Ascending aorta (tissue), 2 donors: Measurements from ENCODE around the gene FRAS1. TPM values are rescaled to one million over a fixed set of nuclear protein-coding genes. Genes with fewer than 3 reads are reported as not detected.
"Not testable (repeated sequence)": the region's sequence is repeated elsewhere in the genome, so short reads cannot be mapped to it uniquely, and the experiment has no call there.

Experiments used
- DNase-seq, 2 donors: peaks; one replicate each; pipeline ENCODE4 v3.0.0-alpha.2; 2019; ENCODE audit warnings: low spot score in 2 of 2
- H3K27ac ChIP-seq, 2 donors: fragments of 200-600 bp; sonication (generic); one replicate each; pipeline ENCODE4 v1.5.1; 2016 to 2017; ENCODE audit warnings: mild to moderate bottlenecking in 1 of 2
- H3K27me3 ChIP-seq: fragments of 200-600 bp; sonication (generic); one replicate; pipeline ENCODE4 v1.5.1; 2017
- H3K36me3 ChIP-seq, 2 donors: fragments of 200-600 bp; sonication (generic); one replicate each; pipeline ENCODE4 v1.5.1; 2016
- H3K4me1 ChIP-seq, 2 donors: fragments of 200-600 bp; sonication (generic); one replicate each; pipeline ENCODE4 v1.5.1; 2016 to 2017; ENCODE audit warnings: mild to moderate bottlenecking in 1 of 2
- H3K4me3 ChIP-seq, 2 donors: fragments of 200-600 bp; sonication (generic); one replicate each; pipeline ENCODE4 v1.5.1; 2016 to 2017; ENCODE audit warnings: mild to moderate bottlenecking in 1 of 2
- H3K9me3 ChIP-seq, 2 donors: fragments of 200-600 bp; sonication (generic); one replicate each; pipeline ENCODE4 v1.5.1; 2016
- intact Hi-C: fragments of 100-400 bp; cut with DNase I; formaldehyde crosslinking; loops from one replicate; pipeline ENCODE4 v1.15.1; 2023
- total RNA-seq: library from RNA; depleted of rRNA; stranded (reverse); fragments of >200 nt; gene quantifications from one replicate; pipeline ENCODE4 v1.1.0, GENCODE V29; 2016
- TF ChIP-seq, protein P1 (sequence below), 3 experiments: fragments of 200-600 bp in 2 of 3; fragments of 450-650 bp in 1 of 3; sonication (generic) in 2 of 3; IDR thresholded peaks; one replicate each; pipeline ENCODE4 v1.5.1; 2016 to 2019; ENCODE audit warnings: antibody characterized with exemption in 3 of 3, mild to moderate bottlenecking in 1 of 3, moderate library complexity in 1 of 3

Gene FRAS1
- total RNA-seq, 1 donor from 2014 or later: 0.75 TPM

DNA sequence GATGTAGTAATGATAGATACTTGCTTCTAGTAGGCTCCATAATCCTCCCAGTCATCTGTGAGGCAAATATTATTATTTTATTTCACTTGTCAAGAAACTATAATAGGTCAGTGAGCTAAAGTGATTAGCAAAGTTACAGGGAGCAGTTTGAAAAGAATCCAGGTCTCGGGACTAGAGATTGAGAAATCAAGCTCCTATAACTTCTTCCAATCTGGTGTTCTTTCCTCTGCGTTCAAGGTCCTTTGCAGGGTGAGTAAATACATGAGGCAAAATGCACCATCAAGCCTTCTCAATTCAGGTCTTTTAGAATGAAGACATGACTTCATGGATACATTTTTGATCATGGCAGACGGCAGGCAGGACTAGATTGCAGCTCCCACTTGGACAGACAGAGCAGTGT, 150.4 kb downstream of the FRAS1 start:
- H3K4me1 ChIP-seq: no peaks in the 10 kb centered on the region
- H3K9me3 ChIP-seq: no peaks in the 10 kb centered on the region
- H3K36me3 ChIP-seq: no peaks in the 10 kb centered on the region
- H3K27me3 ChIP-seq: no peaks in the 10 kb centered on the region
- no peak for DNase-seq
- H3K4me3 ChIP-seq: no peak overlapping the region
- intact Hi-C loops: no loop called here
- no peak overlapping the region for H3K27ac ChIP-seq
- TF ChIP-seq, protein P1, sequence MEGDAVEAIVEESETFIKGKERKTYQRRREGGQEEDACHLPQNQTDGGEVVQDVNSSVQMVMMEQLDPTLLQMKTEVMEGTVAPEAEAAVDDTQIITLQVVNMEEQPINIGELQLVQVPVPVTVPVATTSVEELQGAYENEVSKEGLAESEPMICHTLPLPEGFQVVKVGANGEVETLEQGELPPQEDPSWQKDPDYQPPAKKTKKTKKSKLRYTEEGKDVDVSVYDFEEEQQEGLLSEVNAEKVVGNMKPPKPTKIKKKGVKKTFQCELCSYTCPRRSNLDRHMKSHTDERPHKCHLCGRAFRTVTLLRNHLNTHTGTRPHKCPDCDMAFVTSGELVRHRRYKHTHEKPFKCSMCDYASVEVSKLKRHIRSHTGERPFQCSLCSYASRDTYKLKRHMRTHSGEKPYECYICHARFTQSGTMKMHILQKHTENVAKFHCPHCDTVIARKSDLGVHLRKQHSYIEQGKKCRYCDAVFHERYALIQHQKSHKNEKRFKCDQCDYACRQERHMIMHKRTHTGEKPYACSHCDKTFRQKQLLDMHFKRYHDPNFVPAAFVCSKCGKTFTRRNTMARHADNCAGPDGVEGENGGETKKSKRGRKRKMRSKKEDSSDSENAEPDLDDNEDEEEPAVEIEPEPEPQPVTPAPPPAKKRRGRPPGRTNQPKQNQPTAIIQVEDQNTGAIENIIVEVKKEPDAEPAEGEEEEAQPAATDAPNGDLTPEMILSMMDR (IDR thresholded peaks at IDR 0.05): no peak

GRCh38 chr4:78207951-78208350, 150.8 kb downstream of the FRAS1 start:
- TF ChIP-seq, protein P1 (IDR thresholded peaks at IDR 0.05): no peak
- no peaks in the 10 kb centered on the region for H3K4me1 ChIP-seq
- DNase-seq: no peak
- intact Hi-C loops: no loop called here
- no peak overlapping the region for H3K4me3 ChIP-seq
- H3K36me3 ChIP-seq: no peaks in the 10 kb centered on the region
- H3K27me3 ChIP-seq: no peaks in the 10 kb centered on the region
- no peaks in the 10 kb centered on the region for H3K9me3 ChIP-seq
- no peak overlapping the region for H3K27ac ChIP-seq

GRCh38 chr4:78208896-78209295, 151.8 kb downstream of the FRAS1 start:
- intact Hi-C loops, H3K4me1 ChIP-seq, H3K27ac ChIP-seq, H3K4me3 ChIP-seq, H3K27me3 ChIP-seq, DNase-seq, H3K9me3 ChIP-seq, H3K36me3 ChIP-seq: not testable (repeated sequence)

DNA sequence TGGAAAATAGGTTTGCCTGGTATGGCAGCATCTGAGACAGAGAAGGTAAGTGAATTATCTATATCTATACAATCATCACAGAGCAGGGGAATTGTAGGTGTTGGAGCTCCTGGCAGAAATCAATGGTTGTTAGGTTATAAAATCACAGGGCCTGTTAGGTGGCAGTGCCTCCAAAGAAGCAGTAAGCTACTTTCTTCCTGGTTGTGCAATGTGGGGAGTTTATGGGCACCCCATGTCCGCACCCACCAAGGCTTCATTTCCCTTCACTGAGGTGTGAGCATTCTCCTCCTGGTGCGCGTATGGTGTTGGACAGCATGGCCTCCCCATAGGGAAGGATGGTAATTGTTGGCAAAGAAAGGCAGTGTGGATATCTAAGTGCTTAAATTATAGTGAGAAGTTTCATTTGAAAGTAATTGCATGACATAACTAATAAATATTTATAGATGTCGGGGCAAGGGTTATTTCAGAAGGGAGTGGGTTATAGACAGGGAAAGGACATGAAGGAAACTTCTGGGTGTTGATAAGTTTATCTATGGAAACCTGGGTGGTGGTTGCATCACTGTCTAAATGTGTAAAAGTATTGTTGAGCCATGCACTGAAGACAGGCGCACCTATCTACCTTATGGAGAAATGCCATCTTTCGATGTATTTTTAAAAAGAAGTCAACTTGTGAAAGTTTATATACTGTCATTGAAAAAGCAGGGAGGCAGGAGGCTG, 153.7 kb downstream of the FRAS1 start:
- no peaks in the 10 kb centered on the region for H3K9me3 ChIP-seq
- H3K4me1 ChIP-seq: no peaks in the 10 kb centered on the region
- TF ChIP-seq, protein P1 (IDR thresholded peaks at IDR 0.05): no peak
- H3K27ac ChIP-seq: no peak overlapping the region
- DNase-seq: no peak
- no peak overlapping the region for H3K4me3 ChIP-seq
- H3K27me3 ChIP-seq: no peaks in the 10 kb centered on the region
- no peaks in the 10 kb centered on the region for H3K36me3 ChIP-seq
- intact Hi-C loops: no loop called here

DNA sequence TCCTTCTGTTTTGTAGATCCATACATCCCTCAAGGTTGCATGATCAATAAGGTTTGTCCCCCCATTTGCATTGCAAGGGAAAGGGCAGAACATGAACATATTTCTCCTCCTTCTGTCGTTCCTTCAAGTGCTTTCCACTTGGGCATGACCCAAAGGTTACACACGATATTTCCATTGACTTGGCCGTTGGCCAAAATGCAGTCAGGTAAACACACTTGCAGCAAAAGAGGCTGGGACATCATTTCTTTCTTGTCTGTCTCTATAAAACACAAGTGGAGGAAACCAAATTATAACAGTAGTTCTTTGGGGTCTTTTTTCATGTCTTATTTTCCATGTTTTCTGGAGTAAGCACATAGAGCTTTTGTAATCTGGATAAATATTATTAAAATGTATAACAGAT, 156.1 kb downstream of the FRAS1 start:
- intact Hi-C loops: no loop called here
- no peak overlapping the region for H3K27ac ChIP-seq
- TF ChIP-seq, protein P1 (IDR thresholded peaks at IDR 0.05): no peak

DNA sequence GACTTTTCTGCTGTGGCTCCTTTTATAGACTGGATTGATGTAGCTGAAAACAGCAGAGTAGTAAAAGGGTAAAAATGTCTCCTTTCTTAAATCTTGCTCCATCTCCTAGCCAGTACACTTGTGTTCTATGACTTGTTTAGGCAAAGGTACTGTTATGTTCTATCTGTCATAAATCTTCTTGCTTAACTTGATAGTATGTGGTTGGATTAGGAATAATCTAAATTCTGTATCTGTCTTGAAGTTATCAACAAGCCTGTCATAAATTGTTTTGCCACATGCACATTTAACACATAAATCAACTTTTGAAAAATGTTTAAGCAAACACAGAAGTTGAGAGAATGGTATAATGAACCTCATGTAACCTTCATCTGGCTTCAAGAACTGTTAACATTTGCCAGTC, 157.0 kb downstream of the FRAS1 start:
- TF ChIP-seq, protein P1 (IDR thresholded peaks at IDR 0.05): no peak
- Histone ChIP-seq H3K4me1 (no peaks in the 10 kb centered on the region), H3K36me3 (no peaks in the 10 kb centered on the region), H3K27ac (no peak overlapping the region), H3K27me3 (no peaks in the 10 kb centered on the region), H3K9me3 (no peaks in the 10 kb centered on the region), H3K4me3 (no peak overlapping the region)
- intact Hi-C loops: no loop called here
- no peak for DNase-seq

More for the DNA sequence above, 156.1 kb downstream of the FRAS1 start:
- DNase-seq: no peak
- Histone ChIP-seq H3K4me3 (no peak overlapping the region), H3K36me3 (no peaks in the 10 kb centered on the region), H3K4me1 (no peaks in the 10 kb centered on the region), H3K27me3 (no peaks in the 10 kb centered on the region), H3K9me3 (no peaks in the 10 kb centered on the region)
